CD4-positive, alpha-beta T cell treated with Interleukin-15 for 4 hours (primary cell): Measurements from ENCODE around the gene B3GALT4.

Experiments used
- DNase-seq: peaks from one replicate; pipeline ENCODE4 v3.0.0-alpha.2; 2020; ENCODE audit warnings: low spot score

B3GALT4 gene

DNA sequence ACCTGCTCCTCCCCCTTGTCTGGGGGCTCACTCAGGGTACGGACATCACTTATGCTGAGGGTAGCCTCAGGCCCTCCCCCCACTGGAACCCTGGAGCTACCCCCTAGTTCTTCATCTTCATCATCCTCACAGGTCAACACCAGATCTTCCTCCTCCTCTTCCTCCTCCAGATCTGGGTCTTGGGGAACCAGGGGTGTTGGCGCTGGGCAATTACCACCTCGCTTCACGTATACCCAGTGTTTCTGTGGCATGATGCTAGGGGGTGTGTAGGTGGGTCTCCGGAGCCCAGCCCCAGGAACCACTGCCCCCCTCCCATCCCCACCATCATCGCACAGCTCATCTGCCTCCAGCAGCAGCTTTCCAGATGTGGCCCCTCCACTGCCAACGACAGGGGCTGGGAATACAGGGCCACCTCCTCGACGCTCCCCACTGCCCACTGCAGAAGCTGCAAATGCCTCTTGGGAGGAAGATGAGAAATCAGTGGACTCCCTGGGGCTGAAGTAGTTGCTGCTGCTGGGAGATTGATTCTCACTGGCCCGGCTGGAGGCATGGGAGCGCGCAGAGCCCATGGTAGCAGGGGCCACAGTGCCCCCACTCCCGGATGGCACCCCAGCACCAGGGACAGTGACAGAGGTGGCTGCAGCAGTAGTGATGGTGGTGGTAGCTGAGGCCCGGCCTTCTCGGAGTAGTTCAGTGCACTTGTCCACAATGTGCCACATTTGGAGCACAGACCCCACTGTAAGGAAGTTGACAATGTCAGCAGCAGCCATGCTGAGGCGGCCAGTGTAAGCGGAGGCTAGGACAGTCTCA lies 39.1 kb downstream of the B3GALT4 start:
- DNase-seq, result no peak

DNA sequence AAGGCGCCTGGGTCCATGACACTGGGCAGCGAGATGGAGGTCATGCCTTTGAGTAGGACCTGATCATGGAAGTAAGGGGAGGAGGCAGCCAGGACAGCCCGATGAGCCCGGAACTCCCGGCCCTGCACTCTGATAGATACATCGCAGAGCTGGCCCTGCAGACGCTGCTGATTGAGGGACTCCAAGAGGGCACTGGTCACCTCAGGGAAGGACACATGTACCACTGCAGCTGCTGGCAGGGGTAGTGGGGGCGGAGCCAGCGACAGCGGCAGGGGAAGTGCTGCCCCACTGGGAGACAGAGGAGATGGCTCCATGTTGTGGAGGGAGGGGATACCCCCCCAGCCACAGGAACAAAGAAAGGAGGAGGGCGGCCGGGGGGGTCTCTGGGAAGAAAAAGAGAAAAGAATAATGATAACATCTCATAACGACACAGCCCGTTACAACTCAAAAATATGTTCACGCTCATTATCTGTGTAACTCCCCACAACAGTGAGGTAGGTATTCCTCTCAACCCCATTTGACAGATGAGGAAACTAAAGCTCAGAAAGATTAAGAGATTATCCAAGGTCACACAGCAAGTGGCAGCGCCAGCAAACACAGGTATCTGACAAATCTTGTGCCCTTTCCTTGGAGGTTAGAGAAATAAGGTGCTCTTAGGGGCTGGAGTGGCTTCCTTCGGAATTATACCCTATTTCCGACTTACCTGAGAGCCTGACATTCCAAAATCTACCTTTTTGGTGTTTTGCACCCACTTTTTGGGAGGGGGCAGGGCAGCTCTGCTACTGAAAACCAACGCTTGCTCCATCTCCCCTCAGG lies 39.9 kb downstream of the B3GALT4 start:
- no peak for DNase-seq

DNA sequence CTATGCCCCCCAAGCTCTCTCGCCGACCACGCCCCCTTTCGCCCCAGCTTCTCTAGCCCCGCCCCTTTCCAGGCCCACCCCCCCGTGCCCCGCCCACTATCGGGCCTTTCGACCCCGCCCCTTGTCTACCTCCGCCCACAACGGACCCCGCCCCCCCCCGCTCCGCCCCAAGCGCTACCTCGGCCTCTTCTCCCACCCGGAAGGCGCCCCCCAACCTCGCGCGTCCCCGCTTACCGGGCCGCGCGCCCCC lies 40.4 kb downstream of the B3GALT4 start:
- no peak for DNase-seq

DNA sequence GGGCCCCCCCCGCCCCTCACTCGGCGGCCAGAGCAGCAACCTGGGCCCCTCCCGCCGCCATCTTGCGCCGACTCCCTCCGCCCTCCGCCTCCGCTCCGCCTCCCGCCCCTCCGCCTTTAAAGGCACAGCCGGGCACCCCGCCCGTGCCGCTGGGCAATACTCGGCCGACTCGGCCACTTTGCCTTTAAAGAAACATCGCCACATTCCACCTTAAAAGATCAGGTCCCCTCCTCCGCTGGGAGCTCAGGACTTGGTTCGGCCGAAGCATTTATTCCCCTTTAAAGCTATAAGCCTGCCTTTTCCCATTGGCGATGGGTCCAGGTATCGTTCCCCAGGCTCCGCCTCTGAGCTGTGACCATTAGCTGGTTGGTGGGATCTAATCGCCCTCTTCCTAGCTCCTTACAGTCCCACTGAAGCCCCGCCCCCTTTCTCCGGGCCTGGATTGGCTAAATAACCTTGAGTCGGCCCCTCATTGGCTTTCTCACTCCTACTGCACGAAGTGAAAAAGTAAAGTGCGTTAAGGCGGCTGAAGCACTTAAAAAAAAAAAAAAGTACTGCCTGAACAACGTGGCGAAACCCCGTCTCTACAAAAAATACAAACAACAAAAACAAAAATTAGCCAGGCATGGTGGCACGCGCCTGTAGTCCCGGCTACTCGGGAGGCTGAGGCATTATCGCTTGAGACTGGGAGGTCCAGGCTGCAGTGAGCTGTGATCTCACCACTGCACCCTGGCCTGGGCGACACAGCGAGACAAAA lies 40.9 kb downstream of the B3GALT4 start, which contains the start of gene ZBTB22:
Gene ZBTB22 (minus strand): TSS at position 76 of the 757 bp plus-strand sequence. CDS start 828 bp downstream, outside the sequence.
- peak; percentile 97 for DNase-seq

DNA sequence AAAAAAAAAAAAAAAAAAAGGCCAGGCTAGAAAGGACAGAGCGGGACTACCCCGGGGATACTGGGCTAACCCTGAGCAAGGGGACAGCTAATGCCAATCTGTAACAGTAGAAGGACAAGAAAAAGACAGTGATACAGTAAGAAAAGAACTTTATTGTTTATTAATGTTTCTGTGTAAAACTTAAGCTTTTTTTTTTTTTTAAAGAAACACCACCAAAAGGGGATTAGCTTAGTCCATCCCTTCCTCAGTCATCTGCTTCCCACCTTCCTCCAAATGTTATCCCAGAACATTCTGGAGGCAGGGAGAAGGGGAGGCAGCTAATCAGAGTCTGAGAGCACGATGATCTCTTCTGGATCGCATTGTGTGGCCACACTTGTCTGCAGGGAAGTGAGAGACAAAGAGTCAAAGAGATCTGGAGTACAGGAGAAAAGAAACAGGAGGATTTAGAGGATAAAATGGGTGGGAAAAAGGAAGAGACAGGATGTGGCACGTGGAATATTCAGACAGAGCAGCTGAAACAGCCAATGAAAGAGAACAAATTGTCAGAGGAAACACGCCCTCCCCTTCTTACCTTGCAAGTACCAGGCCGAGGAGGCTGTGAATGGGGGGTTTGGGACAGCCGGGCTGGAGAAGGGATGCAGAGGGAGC lies 41.6 kb downstream of the B3GALT4 start:
- DNase-seq, result no peak

DNA sequence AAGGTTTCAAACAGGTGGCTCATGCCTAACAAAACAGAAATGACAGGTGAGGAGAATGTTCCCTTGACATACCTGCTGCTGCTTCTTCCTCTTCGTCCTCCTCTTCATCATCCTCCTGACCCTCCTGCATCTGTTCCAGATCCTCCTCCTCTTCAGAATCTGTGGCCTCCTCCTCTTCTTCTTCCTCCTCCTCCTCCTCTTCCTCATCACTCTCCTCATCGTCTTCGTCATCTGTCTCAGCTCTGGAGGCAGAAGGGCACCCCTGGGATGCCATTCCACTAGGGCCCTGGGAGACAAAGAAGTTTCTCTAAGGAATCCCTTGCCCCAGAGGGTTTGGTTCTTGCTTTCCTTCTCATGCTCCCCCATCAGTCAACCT lies 43.0 kb downstream of the B3GALT4 start:
- DNase-seq, result no peak

DNA sequence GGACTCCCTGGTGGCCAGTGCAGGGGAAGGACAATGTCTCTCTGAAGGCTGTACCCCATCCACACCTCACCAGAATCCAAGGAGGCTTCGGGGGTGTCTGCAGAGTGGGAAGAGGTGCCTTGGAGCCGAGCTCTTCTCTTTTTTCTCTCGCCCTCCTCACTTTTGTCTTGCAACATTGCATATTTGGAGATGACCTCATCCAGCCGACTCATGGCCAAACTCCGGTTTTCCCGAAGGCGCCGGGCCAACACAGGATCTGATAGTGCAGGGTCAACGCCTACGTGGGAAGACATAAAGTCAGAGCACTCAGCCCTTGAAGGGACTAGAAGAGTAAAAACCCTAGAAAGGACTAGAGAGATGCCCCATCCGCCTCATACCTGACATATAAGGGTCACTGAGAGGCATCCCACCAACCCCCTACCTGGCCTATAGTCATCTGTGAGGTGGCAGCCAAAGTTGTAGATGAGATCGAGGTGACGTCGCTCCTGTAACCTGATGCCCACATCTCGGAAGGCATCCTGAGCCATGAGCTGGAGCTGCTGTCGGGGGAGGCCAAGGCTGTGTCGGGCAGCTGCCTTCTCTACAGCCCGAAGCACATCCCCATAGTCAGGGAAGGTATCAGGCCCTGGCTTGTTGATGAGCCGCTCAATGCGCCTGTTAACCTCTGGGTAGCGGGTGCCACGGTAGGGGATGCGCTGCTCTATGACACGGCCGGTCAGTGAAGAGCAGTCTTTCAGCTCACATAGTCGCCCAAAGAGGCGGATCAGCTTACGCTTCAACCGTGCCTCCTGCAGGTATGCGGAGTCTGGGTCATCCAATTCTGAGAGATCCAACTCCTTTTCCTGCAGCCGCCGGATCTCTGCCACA lies 43.6 kb downstream of the B3GALT4 start:
- no peak for DNase-seq

DNA sequence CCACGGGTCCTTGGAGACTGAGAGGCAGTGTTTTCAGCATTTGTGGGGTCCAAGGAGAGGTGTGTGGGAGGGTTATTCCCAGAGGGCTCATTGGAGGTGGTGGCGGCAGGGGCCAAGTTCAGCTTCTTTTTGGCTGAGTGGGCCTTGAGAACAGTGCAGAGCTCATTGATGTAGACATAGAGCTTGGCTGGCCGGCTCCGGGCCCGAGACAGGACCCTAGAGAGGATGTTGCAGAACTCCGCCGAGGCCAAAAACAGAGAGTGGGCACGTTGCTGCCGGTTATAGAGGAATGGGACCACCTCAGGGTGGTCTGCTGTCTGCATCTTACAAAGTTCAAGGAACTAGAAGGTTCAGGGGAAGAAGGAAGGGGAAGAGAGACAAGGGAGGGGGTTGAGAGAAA lies 44.3 kb downstream of the B3GALT4 start:
- DNase-seq, result no peak

DNA sequence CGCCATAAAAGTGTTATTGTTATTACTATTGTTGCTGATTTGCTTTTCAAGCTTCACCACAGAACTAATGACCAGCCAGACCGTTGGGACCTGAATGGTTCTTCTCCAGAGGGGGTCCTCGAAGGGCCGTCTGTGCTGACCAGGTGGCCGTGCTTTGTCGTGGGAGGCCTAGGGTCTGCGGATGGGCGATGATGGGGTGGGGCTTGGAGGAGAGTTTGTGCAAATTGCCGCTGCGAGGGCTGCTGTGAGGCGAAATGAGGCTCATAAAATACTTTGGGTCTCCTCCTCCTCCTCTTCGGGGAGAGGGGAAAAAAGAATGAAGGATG lies 46.7 kb downstream of the B3GALT4 start:
- no peak for DNase-seq

DNA sequence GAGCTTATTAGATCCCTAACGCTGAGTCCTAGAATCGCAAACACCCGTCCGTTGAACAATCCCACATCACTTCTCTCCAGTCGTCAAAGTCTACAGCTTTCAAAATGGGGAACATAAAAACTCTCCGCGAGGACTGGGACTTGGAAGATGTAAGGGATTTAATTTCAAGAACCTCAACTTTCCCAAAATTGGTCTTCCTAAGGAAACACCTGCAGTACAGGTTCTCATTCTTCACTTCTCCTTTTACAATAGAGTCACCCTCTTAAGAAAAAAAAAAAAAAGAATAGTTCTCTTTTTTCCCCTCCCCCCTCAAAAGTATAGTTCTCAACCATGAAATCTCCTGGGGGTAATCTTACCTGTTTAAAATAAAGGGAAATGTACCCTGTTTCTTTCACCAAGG lies 47.2 kb downstream of the B3GALT4 start:
- DNase-seq, result no peak
